Retinal pigment epithelial cell (primary cell): Measurements from ENCODE around the gene CD101.
A peak's percentile ranks its signal among the peaks of the same experiment; 100 is the strongest.

Source experiments
- DNase-seq: peaks from one replicate; pipeline ENCODE4 v3.0.0-alpha.2; 2010; ENCODE audit warnings: low read depth
- H3K4me3 ChIP-seq: 2 replicates; pipeline ENCODE4 v1.5.1; 2011; ENCODE audit warnings: mild to moderate bottlenecking, low read length, control low read depth, moderate library complexity
- TF ChIP-seq, protein P1 (sequence below): conservative IDR thresholded peaks from 2 replicates; pipeline ENCODE4 v1.5.1; 2011; ENCODE audit warnings: low read depth, low read length, control low read depth, inconsistent platforms

Gene CD101

DNA sequence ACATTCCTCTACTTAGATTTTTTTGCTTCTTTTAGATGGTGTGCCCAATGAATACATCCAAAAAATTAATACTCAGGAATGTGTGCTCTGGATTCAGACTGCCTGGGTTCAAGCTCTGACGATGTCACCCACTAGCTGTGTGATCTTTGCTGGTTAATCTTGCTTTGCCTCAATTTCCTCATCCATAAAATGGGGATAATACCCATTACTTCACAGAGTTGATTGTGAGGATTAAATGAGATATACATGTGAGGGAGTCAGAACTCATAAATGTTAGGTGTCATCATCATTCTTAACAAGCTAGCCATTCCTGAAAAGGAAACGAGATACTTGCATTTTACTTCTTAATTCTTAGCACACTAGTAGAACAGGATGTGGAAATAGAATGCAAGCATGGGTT, 45.7 kb downstream of the CD101 start:
- no peak for DNase-seq
- TF ChIP-seq, protein P1, sequence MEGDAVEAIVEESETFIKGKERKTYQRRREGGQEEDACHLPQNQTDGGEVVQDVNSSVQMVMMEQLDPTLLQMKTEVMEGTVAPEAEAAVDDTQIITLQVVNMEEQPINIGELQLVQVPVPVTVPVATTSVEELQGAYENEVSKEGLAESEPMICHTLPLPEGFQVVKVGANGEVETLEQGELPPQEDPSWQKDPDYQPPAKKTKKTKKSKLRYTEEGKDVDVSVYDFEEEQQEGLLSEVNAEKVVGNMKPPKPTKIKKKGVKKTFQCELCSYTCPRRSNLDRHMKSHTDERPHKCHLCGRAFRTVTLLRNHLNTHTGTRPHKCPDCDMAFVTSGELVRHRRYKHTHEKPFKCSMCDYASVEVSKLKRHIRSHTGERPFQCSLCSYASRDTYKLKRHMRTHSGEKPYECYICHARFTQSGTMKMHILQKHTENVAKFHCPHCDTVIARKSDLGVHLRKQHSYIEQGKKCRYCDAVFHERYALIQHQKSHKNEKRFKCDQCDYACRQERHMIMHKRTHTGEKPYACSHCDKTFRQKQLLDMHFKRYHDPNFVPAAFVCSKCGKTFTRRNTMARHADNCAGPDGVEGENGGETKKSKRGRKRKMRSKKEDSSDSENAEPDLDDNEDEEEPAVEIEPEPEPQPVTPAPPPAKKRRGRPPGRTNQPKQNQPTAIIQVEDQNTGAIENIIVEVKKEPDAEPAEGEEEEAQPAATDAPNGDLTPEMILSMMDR = no peak
- H3K4me3 ChIP-seq = no peak overlapping the region

- no peak for DNase-seq
- no peak overlapping the region for H3K4me3 ChIP-seq
- TF ChIP-seq, protein P1 = no peak
Observed at GRCh38 chr1:117049857-117050256, 48.3 kb downstream of the CD101 start.

DNA sequence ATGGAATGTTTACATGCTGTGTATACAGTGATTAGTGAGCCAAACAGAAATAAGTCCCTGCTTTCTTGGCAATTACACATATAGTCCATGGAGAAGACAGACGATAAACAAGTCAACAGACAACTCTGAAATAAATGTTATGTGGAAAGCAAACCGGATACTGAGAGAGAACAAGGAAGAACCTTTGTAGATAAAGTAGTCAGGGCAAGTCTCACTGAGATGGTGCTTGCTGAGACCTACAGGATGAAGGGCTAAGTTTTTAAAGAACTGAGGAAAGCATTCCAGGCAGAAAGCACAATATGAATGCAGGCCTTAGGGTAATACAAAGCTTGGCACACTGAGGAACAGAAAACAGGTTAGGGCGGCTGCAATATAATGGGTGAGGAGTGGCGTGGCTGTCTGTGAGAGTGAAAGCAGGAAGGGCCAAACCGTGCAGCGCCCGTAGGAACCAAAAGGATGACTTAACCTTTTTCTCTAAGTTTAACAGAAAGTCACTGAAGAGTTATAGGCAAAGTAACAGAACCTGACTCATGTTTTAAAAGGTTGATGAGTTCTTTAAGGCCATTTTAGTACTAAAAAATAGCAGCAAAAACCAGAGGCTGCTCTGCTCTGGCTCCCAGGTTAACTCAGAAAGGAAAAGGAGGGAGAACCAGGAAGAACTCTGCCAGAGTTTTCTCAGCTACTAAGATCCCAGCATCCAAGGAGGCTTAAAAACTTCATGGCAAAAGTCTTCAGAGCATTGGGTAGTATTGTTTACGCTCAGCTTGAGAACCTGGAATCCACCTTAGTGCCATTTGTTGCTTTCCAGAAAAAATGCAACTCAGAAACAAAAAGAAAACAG, 49.9 kb downstream of the CD101 start:
- H3K4me3 ChIP-seq = no peak overlapping the region
- TF ChIP-seq, protein P1 = no peak
- no peak for DNase-seq

- TF ChIP-seq, protein P1 = no peak
- DNase-seq = no peak
- no peak overlapping the region for H3K4me3 ChIP-seq
Observed at GRCh38 chr1:117054068-117054467, 52.5 kb downstream of the CD101 start.

DNA sequence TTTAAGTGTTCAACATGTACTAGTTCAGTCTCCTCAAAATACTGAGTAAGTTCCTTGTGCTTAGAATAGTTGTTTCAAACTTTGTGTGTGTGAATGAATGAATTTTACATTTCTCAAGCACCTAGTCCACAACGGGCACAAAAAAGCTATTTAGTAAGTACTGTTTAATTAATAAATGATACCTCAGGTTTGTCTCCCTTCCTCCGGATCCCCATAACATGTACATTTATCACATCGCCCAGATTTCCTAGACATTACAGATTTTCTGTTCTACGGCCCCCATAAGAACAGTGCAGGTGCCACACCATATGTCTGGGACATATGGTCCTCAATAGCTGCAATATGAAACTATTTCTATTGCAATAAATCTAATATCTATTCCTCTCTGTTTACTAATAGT, 57.2 kb downstream of the CD101 start:
- TF ChIP-seq, protein P1 = no peak
- peak overlapping the region; percentile 90 for H3K4me3 ChIP-seq
- DNase-seq = no peak

DNA sequence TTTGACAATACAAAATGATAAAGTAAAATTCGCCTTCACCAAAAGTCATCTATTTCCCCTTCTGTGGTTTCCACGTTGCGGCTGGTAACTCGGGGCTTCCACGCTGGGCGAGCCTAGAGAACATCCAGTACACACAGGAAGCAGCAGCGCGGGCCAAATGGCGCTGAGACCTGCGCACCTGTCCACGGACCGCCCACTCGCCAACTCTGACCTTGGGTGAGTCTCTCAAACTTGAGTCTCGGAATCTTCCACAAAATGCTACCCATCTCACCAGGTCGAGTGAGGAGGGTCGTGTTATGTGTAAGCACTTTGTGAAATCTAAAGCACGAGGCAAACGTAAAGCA, 57.7 kb downstream of the CD101 start:
- H3K4me3 ChIP-seq = peak overlapping the region; percentile 90
- TF ChIP-seq, protein P1 = no peak
- no peak for DNase-seq
